ENCODE results near the gene DNAJC16.
"Not testable (repeated sequence)": the region's sequence is repeated elsewhere in the genome, so short reads cannot be mapped to it uniquely, and the experiment has no call there.

The DNAJC16 gene

GRCh38 chr1:15507278-15507677 lies 19.4 kb upstream of the DNAJC16 start:
- no peak for DNase-seq

- DNase-seq, result no peak
These were observed 17.8 kb upstream of the DNAJC16 start for GRCh38 chr1:15508700-15509487.

GRCh38 chr1:15509586-15509985 lies 17.1 kb upstream of the DNAJC16 start:
- no peak for DNase-seq

GRCh38 chr1:15510611-15511405 lies 15.8 kb upstream of the DNAJC16 start:
- no peak for DNase-seq

GRCh38 chr1:15513192-15513591 lies 13.5 kb upstream of the DNAJC16 start:
- DNase-seq, result no peak

GRCh38 chr1:15513919-15514318 lies 12.7 kb upstream of the DNAJC16 start:
- no peak for DNase-seq

GRCh38 chr1:15514557-15514956 lies 12.1 kb upstream of the DNAJC16 start:
- not testable (repeated sequence) for DNase-seq

GRCh38 chr1:15515022-15515663 lies 11.5 kb upstream of the DNAJC16 start:
- peak; percentile 24 to 60 for DNase-seq

- no peak for DNase-seq
These were observed 7.0 kb upstream of the DNAJC16 start for GRCh38 chr1:15519625-15520024.

- DNase-seq, result not testable (repeated sequence)
These were observed 5.3 kb upstream of the DNAJC16 start for GRCh38 chr1:15521206-15521906.

- no peak for DNase-seq
These were observed 4.1 kb upstream of the DNAJC16 start for GRCh38 chr1:15522551-15522950.

- DNase-seq, result peak; percentile 25 to 64
These were observed 3.3 kb upstream of the DNAJC16 start for GRCh38 chr1:15523104-15524020.

GRCh38 chr1:15524021-15524282 lies 2.7 kb upstream of the DNAJC16 start, which contains the start of gene CASP9:
Gene CASP9, minus strand, starts transcription at chr1:15524215. Its CDS starts 15 bp downstream, at chr1:15524200.
- DNase-seq, result no peak

GRCh38 chr1:15524283-15525049 lies 2.2 kb upstream of the DNAJC16 start:
- peak; percentile 98 to 99 for DNase-seq

GRCh38 chr1:15525050-15526020 lies 1.3 kb upstream of the DNAJC16 start:
- DNase-seq, result no peak

- no peak for DNase-seq
These were observed 593 bp upstream of the DNAJC16 start for GRCh38 chr1:15526021-15526489.

- DNase-seq, result no peak
These were observed 4.4 kb downstream of the DNAJC16 start for GRCh38 chr1:15531003-15531402.

- DNase-seq, result peak in 1 of 2 donors; percentile 31
These were observed 5.0 kb downstream of the DNAJC16 start for GRCh38 chr1:15531682-15532081.

- DNase-seq, result no peak
These were observed 12.1 kb downstream of the DNAJC16 start for GRCh38 chr1:15538771-15539170.

- no peak for DNase-seq
These were observed 13.5 kb downstream of the DNAJC16 start for GRCh38 chr1:15540186-15540585.
